IMR-90 (cell line): ENCODE measurements around the gene ERMARD. TPM values are rescaled to one million over a fixed set of nuclear protein-coding genes. Genes with fewer than 3 reads are reported as not detected.

Source experiments
- ATAC-seq: fragments of 200-7000 bp; cut with Tn5 transposase; 2 replicates; pipeline ENCODE4 v1.9.1; 2020; ENCODE audit warnings: low read depth, mild to moderate bottlenecking, moderate library complexity
- BruUV-seq: library from RNA; stranded (reverse); fragments of 400-500 nt; replicated peaks from 2 replicates; lab custom pipeline; 2021; lab: Mats Ljungman, UMichigan
- CTCF ChIA-PET: fragments of 300-600 bp; formaldehyde crosslinking; extraction: SDS; loops from one replicate; lab custom pipeline; 2021; ENCODE audit warnings: antibody characterized with exemption; lab: Yijun Ruan, JAX
- POLR2A ChIA-PET: fragments of 300-600 bp; sonication (Branson Sonifier 250); formaldehyde crosslinking; loops from one replicate; lab custom pipeline; 2022; ENCODE audit warnings: antibody characterized with exemption; ENCODE audit not compliant: unreplicated experiment; lab: Charles Lee
- DNase-seq: peaks from one replicate; pipeline ENCODE4 v3.0.0; 2013
- H2AFZ ChIP-seq: replicated peaks from 2 replicates; pipeline ENCODE3; 2013; ENCODE audit warnings: low read length, mild to moderate bottlenecking; ENCODE audit not compliant: poor library complexity
- H2AK5ac ChIP-seq: 2 replicates; pipeline ENCODE4 v1.6.1; 2013; ENCODE audit warnings: low read depth, low read length, inconsistent platforms
- H2AK9ac ChIP-seq: replicated peaks from 2 replicates; pipeline ENCODE3; 2013; ENCODE audit warnings: mild to moderate bottlenecking, low read depth, low read length, moderate library complexity; ENCODE audit not compliant: poor library complexity
- H2BK120ac ChIP-seq: 2 replicates; pipeline ENCODE4 v1.6.1; 2013; ENCODE audit warnings: low read depth, low read length, inconsistent platforms
- H2BK15ac ChIP-seq: 3 replicates; pipeline ENCODE4 v1.6.1; 2013; ENCODE audit warnings: low read depth, low read length, inconsistent platforms
- H2BK20ac ChIP-seq: 2 replicates; pipeline ENCODE4 v1.6.1; 2013; ENCODE audit warnings: low read depth, mild to moderate bottlenecking, inconsistent platforms, low read length, moderate library complexity
- H2BK5ac ChIP-seq: 2 replicates; pipeline ENCODE4 v1.6.1; 2013; ENCODE audit warnings: mild to moderate bottlenecking, low read depth, low read length, inconsistent platforms; ENCODE audit not compliant: poor library complexity, severe bottlenecking
- H3K14ac ChIP-seq: replicated peaks from 2 replicates; pipeline ENCODE4 v1.6.1; 2013; ENCODE audit warnings: low read depth, low read length, inconsistent platforms
- H3K18ac ChIP-seq: 2 replicates; pipeline ENCODE4 v1.6.1; 2013; ENCODE audit warnings: low read depth, low read length, control low read depth
- H3K23ac ChIP-seq: 2 replicates; pipeline ENCODE4 v1.6.1; 2013; ENCODE audit warnings: low read depth, low read length, inconsistent platforms
- H3K27ac ChIP-seq: 2 replicates; pipeline ENCODE4 v1.5.1; 2013; ENCODE audit warnings: mild to moderate bottlenecking, control low read depth, low read length; ENCODE audit not compliant: insufficient read depth
- H3K27me3 ChIP-seq: 2 replicates; pipeline ENCODE4 v1.6.1; 2013; ENCODE audit warnings: low read length; ENCODE audit not compliant: control insufficient read depth, insufficient read depth
- H3K36me3 ChIP-seq: 2 replicates; pipeline ENCODE4 v1.6.1; 2013; ENCODE audit warnings: low read length, mixed read lengths; ENCODE audit not compliant: control insufficient read depth, insufficient read depth
- H3K4ac ChIP-seq: 2 replicates; pipeline ENCODE4 v1.6.1; 2013; ENCODE audit warnings: low read depth, low read length, inconsistent platforms
- H3K4me1 ChIP-seq: 2 replicates; pipeline ENCODE4 v1.6.1; 2013; ENCODE audit warnings: low read length, mixed read lengths; ENCODE audit not compliant: control insufficient read depth, insufficient read depth
- H3K4me2 ChIP-seq: 2 replicates; pipeline ENCODE4 v1.6.1; 2013; ENCODE audit warnings: low read depth, mild to moderate bottlenecking, control low read depth, low read length, moderate library complexity
- H3K4me3 ChIP-seq: 2 replicates; pipeline ENCODE4 v1.5.1; 2013; ENCODE audit warnings: low read depth, mild to moderate bottlenecking, control low read depth, low read length, moderate library complexity; ENCODE audit not compliant: insufficient read depth
- H3K56ac ChIP-seq: 2 replicates; pipeline ENCODE4 v1.6.1; 2013; ENCODE audit warnings: low read length, inconsistent platforms; ENCODE audit not compliant: insufficient read depth; ENCODE audit errors: extremely low read depth
- H3K79me1 ChIP-seq, 2 experiments: 2 replicates each; pipeline ENCODE4 v1.6.1; 2013; ENCODE audit warnings: low read length in 2 of 2, inconsistent platforms in 1 of 2, low read depth in 1 of 2
- H3K9ac ChIP-seq: 2 replicates; pipeline ENCODE4 v1.6.1; 2013; ENCODE audit warnings: low read depth, low read length, control low read depth
- H3K9me1 ChIP-seq: 2 replicates; pipeline ENCODE4 v1.6.1; 2013; ENCODE audit warnings: low read length, inconsistent platforms; ENCODE audit not compliant: insufficient read depth
- H3K9me3 ChIP-seq: 2 replicates; pipeline ENCODE4 v1.6.1; 2013; ENCODE audit warnings: low read length; ENCODE audit not compliant: control insufficient read depth, insufficient read depth
- H4K20me1 ChIP-seq: 2 replicates; pipeline ENCODE4 v1.6.1; 2013; ENCODE audit warnings: low read length, inconsistent platforms; ENCODE audit not compliant: insufficient read depth
- H4K5ac ChIP-seq: 2 replicates; pipeline ENCODE4 v1.6.1; 2013; ENCODE audit warnings: mild to moderate bottlenecking, low read depth, low read length, control low read depth
- H4K8ac ChIP-seq, 2 experiments: 2 replicates each; pipeline ENCODE4 v1.6.1; 2013; ENCODE audit warnings: low read depth in 2 of 2, low read length in 2 of 2, control low read depth in 1 of 2, inconsistent platforms in 1 of 2
- H4K91ac ChIP-seq: 2 replicates; pipeline ENCODE4 v1.6.1; 2013; ENCODE audit warnings: low read depth, low read length, inconsistent platforms; ENCODE audit not compliant: insufficient read depth
- CEBPB ChIP-seq: IDR thresholded peaks from 2 replicates; pipeline ENCODE4 v1.6.1; 2012; ENCODE audit warnings: low read depth, low read length, improper control_type of control experiment
- MAFK ChIP-seq: IDR thresholded peaks from 2 replicates; pipeline ENCODE4 v1.6.1; 2012; ENCODE audit warnings: low read depth, low read length, improper control_type of control experiment
- NFE2L2 ChIP-seq: fragments of 150-350 bp; IDR thresholded peaks from 2 replicates; pipeline ENCODE4 v1.6.1; 2016; ENCODE audit warnings: low read depth, mild to moderate bottlenecking, low read length
- POLR2A ChIP-seq: IDR thresholded peaks from 2 replicates; pipeline ENCODE4 v1.6.1; 2012; ENCODE audit warnings: mild to moderate bottlenecking, low read depth, low read length
- RAD21 ChIP-seq: IDR thresholded peaks from 2 replicates; pipeline ENCODE4 v1.6.1; 2012; ENCODE audit warnings: low read length, improper control_type of control experiment
- RFX5 ChIP-seq: IDR thresholded peaks from 2 replicates; pipeline ENCODE4 v1.8.0; 2012; ENCODE audit warnings: low read depth, mild to moderate bottlenecking, low read length, moderate library complexity
- WGBS, 2 experiments: methylation state at CpG; one replicate each; pipeline versions ENCODE4 v1.1.5 to v1.1.7; 2013; ENCODE audit warnings: missing lambda C conversion rate in 2 of 2; ENCODE audit not compliant: insufficient read length in 1 of 2; ENCODE audit errors: extremely low coverage in 2 of 2; 5-methylcytosine and 5-hydroxymethylcytosine counted together
- dilution Hi-C: fragments of 300-500 bp; cut with HindIII; formaldehyde crosslinking; loops from one replicate; pipeline ENCODE4 v1.14.3; 2018; ENCODE audit warnings: low sequenced_read_pairs; ENCODE audit not compliant: unreplicated experiment
- in situ Hi-C: fragments of 300-500 bp; cut with MboI; formaldehyde crosslinking; loops from 3 replicates; pipeline ENCODE4 v1.14.3; 2019; ENCODE audit warnings: low sequenced_read_pairs, inconsistent platforms, mixed read lengths
- intact Hi-C: fragments of 100-400 bp; cut with micrococcal nuclease; formaldehyde crosslinking; loops from 2 replicates; pipeline ENCODE4 v1.10.0; 2022
- polyA plus RNA-seq, 3 experiments: library from polyadenylated mRNA; depleted of rRNA; stranded (reverse); fragments of >200 nt; gene quantifications; 2 replicates each; pipeline ENCODE4 v1.2.3, GENCODE V29; 2012; ENCODE audit warnings: low replicate concordance in 1 of 3
- total RNA-seq: library from RNA; depleted of rRNA; stranded (reverse); fragments of >200 nt; gene quantifications from 2 replicates; pipeline ENCODE4 v1.2.3, GENCODE V29; 2012
- TF ChIP-seq, protein P1 (sequence below): fragments of 150-350 bp; IDR thresholded peaks from 2 replicates; pipeline ENCODE4 v1.6.1; 2017; ENCODE audit warnings: mild to moderate bottlenecking, antibody characterized with exemption, low read length, low read depth
- TF ChIP-seq, protein P2 (sequence below): fragments of 150-350 bp; IDR thresholded peaks from 2 replicates; pipeline ENCODE4 v1.6.1; 2016; ENCODE audit warnings: low read depth, mild to moderate bottlenecking, low read length, moderate library complexity, borderline replicate concordance

The ERMARD gene
- total and polyA plus RNA-seq, 2 of the 4 experiments (the other 2 are of a cell fraction) = 15.1 to 25.4 TPM

DNA sequence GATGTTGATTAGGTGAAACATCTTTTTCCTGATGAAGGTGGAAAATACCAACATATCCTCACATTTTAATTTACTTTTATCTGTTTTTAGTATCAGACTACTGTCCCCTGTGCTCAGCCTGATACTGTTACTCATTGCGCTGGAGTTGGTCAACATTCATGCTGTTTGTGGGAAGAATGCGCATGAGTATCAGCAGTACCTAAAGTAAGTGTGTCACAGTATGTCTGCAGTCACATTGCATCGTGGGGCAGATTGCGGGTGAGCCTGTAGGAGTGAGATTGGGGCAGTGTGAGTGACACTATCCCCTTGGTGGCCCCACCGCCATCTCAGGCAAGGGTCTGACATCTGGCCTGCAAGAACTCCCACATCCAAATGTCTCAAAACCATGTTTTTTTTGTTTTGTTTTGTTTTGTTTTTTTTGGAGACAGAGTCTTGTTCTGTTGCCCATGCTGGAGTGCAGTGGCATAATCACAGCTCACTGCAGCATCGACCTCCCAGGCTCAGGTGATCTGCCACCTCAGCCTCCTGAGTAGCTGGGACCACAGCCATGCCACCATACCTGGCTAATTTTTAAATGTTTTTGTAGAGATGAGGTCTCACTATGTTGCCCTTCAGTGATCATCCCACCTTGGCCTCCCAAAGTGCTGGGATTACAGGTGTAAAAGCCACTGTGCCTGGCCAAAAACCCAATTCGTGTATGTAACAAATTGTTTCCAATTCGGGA lies 27.8 kb downstream of the ERMARD start:
- Histone ChIP-seq H4K8ac (no peak overlapping the region), H4K20me1 (no peaks in the 10 kb centered on the region), H3K4ac (no peak overlapping the region; the same call in 1 of the 2 replicates), H2BK5ac (no peak overlapping the region), H3K27me3 (no peaks in the 10 kb centered on the region), H3K56ac (no peak overlapping the region), H3K79me1 (no peaks in the 10 kb centered on the region), H3K4me3 (no peak overlapping the region), H3K9ac (no peak overlapping the region), H2AK5ac (no peak overlapping the region), H4K5ac (peak overlapping the region; percentile 87; the same call in 1 of the 2 replicates), H3K9me3 (peaks cover 3% of the 10 kb centered on the region; the same call in 1 of the 2 replicates), H3K36me3 (peaks cover 23% of the 10 kb centered on the region), H3K23ac (no peak overlapping the region), H2AFZ (no peak overlapping the region), H2BK15ac (no peak overlapping the region; the same call in 2 of the 3 replicates), H3K14ac (no peak overlapping the region), H3K4me2 (no peak overlapping the region), H3K27ac (no peak overlapping the region), H3K4me1 (peaks cover 12% of the 10 kb centered on the region), H2AK9ac (no peak overlapping the region), H2BK20ac (no peak overlapping the region), H2BK120ac (0 out of 2 replicates have a peak overlapping the region, but pooled peaks have one; percentile 3), H4K91ac (0 out of 2 replicates have a peak overlapping the region, but pooled peaks have one; percentile 62), H3K18ac (peak overlapping the region; percentile 79), H3K9me1 (no peaks in the 10 kb centered on the region; the same call in 1 of the 2 replicates)
- no TSS peak for BruUV-seq
- in situ Hi-C loops (no loop called here), dilution Hi-C loops (no loop called here), intact Hi-C loops (no loop called here)
- DNase-seq = no peak
- 100% methylated on average over 2 of the region's 8 CpGs; no CpG with 5 or more reads in 1 of the 2 experiments for WGBS, 2 experiments
- POLR2A ChIA-PET = no interaction called here
- ATAC-seq = no peak
- TF ChIP-seq CEBPB = no peak
- TF ChIP-seq NFE2L2 = no peak
- no peak for TF ChIP-seq POLR2A
- TF ChIP-seq, protein P1, sequence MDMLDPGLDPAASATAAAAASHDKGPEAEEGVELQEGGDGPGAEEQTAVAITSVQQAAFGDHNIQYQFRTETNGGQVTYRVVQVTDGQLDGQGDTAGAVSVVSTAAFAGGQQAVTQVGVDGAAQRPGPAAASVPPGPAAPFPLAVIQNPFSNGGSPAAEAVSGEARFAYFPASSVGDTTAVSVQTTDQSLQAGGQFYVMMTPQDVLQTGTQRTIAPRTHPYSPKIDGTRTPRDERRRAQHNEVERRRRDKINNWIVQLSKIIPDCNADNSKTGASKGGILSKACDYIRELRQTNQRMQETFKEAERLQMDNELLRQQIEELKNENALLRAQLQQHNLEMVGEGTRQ = no peak
- no peak for TF ChIP-seq RFX5
- no peak for TF ChIP-seq RAD21
- TF ChIP-seq, protein P2, sequence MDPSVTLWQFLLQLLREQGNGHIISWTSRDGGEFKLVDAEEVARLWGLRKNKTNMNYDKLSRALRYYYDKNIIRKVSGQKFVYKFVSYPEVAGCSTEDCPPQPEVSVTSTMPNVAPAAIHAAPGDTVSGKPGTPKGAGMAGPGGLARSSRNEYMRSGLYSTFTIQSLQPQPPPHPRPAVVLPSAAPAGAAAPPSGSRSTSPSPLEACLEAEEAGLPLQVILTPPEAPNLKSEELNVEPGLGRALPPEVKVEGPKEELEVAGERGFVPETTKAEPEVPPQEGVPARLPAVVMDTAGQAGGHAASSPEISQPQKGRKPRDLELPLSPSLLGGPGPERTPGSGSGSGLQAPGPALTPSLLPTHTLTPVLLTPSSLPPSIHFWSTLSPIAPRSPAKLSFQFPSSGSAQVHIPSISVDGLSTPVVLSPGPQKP = no peak
- TF ChIP-seq MAFK = no peak
- CTCF ChIA-PET = interaction anchor here (1.1 kb wide), 1 partner anchor 10 kb away, joined by 5 read pairs; no protein-coding TSS in a partner anchor
